T-helper 2 cell treated with Interferon-gamma antibody and Interleukin-4, amounts not matched to agents 5 μg/mL and 100 μg/mL, for 36 hours (primary cell): ENCODE measurements around the gene CRLF1.
"Not testable (repeated sequence)": the region's sequence is repeated elsewhere in the genome, so short reads cannot be mapped to it uniquely, and the experiment has no call there.

ENCODE experiments used
- DNase-seq: peaks from one replicate; pipeline ENCODE4 v3.0.0; 2021; ENCODE audit warnings: low spot score
- H3K27ac Mint-ChIP-seq: one replicate; pipeline ENCODE4 v1.8.0; 2021; ENCODE audit warnings: mild to moderate bottlenecking, mixed read lengths
- H3K27me3 Mint-ChIP-seq: one replicate; pipeline ENCODE4 v1.8.0; 2021; ENCODE audit warnings: low read depth, mixed read lengths
- H3K36me3 Mint-ChIP-seq: one replicate; pipeline ENCODE4 v1.8.0; 2021; ENCODE audit warnings: low read depth, mixed read lengths
- H3K4me1 Mint-ChIP-seq: one replicate; pipeline ENCODE4 v1.8.0; 2021; ENCODE audit warnings: low read depth, mixed read lengths
- H3K4me3 Mint-ChIP-seq: one replicate; pipeline ENCODE4 v1.8.0; 2022; ENCODE audit warnings: mild to moderate bottlenecking, moderate library complexity, mixed read lengths
- H3K9me3 Mint-ChIP-seq: one replicate; pipeline ENCODE4 v1.8.0; 2021; ENCODE audit warnings: mixed read lengths

The CRLF1 gene

GRCh38 chr19:18608102-18608804 is 1.7 kb upstream of the CRLF1 start:
- no peak overlapping the region for H3K4me3 Mint-ChIP-seq

GRCh38 chr19:18607226-18608101 is 865 bp upstream of the CRLF1 start:
- DNase-seq = no peak
- Mint-ChIP-seq H3K36me3 (no peaks in the 10 kb centered on the region), H3K27ac (no peak overlapping the region), H3K27me3 (peaks cover 76% of the 10 kb centered on the region), H3K4me1 (peaks cover 4% of the 10 kb centered on the region), H3K4me3 (no peak overlapping the region), H3K9me3 (no peaks in the 10 kb centered on the region)

More at GRCh38 chr19:18608102-18608804, 1.7 kb upstream of the CRLF1 start:
- DNase-seq = no peak
- Mint-ChIP-seq H3K27ac (no peak overlapping the region), H3K9me3 (no peaks in the 10 kb centered on the region), H3K27me3 (peaks cover 72% of the 10 kb centered on the region), H3K36me3 (no peaks in the 10 kb centered on the region), H3K4me1 (peaks cover 5% of the 10 kb centered on the region)

GRCh38 chr19:18605546-18606280 is 886 bp downstream of the CRLF1 start:
- no peaks in the 10 kb centered on the region for H3K4me1 Mint-ChIP-seq
- H3K9me3 Mint-ChIP-seq = no peaks in the 10 kb centered on the region
- no peak overlapping the region for H3K4me3 Mint-ChIP-seq
- no peak for DNase-seq
- no peak overlapping the region for H3K27ac Mint-ChIP-seq
- no peaks in the 10 kb centered on the region for H3K36me3 Mint-ChIP-seq
- peaks cover 67% of the 10 kb centered on the region for H3K27me3 Mint-ChIP-seq

- Mint-ChIP-seq H3K4me1 (no peaks in the 10 kb centered on the region), H3K27ac (no peak overlapping the region), H3K27me3 (peaks cover 63% of the 10 kb centered on the region), H3K36me3 (no peaks in the 10 kb centered on the region), H3K4me3 (no peak overlapping the region), H3K9me3 (no peaks in the 10 kb centered on the region)
- DNase-seq = no peak
These were observed 1.4 kb downstream of the CRLF1 start for GRCh38 chr19:18605196-18605545.

- no peak overlapping the region for H3K4me3 Mint-ChIP-seq
These were observed 1.8 kb downstream of the CRLF1 start for GRCh38 chr19:18604820-18605159.

GRCh38 chr19:18603958-18604819 is 2.4 kb downstream of the CRLF1 start:
- Mint-ChIP-seq H3K36me3 (no peaks in the 10 kb centered on the region), H3K9me3 (no peaks in the 10 kb centered on the region), H3K27ac (no peak overlapping the region), H3K4me1 (no peaks in the 10 kb centered on the region), H3K4me3 (no peak overlapping the region), H3K27me3 (peaks cover 53% of the 10 kb centered on the region)
- no peak for DNase-seq

More at GRCh38 chr19:18604820-18605159, 1.8 kb downstream of the CRLF1 start:
- Mint-ChIP-seq H3K27ac (no peak overlapping the region), H3K36me3 (no peaks in the 10 kb centered on the region), H3K4me1 (no peaks in the 10 kb centered on the region), H3K27me3 (peaks cover 59% of the 10 kb centered on the region), H3K9me3 (no peaks in the 10 kb centered on the region)
- DNase-seq = no peak

GRCh38 chr19:18603255-18603957 is 3.2 kb downstream of the CRLF1 start:
- H3K27me3 Mint-ChIP-seq = peaks cover 45% of the 10 kb centered on the region
- H3K36me3 Mint-ChIP-seq = no peaks in the 10 kb centered on the region
- DNase-seq = no peak
- no peaks in the 10 kb centered on the region for H3K9me3 Mint-ChIP-seq
- H3K4me3 Mint-ChIP-seq = no peak overlapping the region
- H3K27ac Mint-ChIP-seq = no peak overlapping the region
- no peaks in the 10 kb centered on the region for H3K4me1 Mint-ChIP-seq

GRCh38 chr19:18601875-18602274 is 4.7 kb downstream of the CRLF1 start:
- H3K36me3 Mint-ChIP-seq = no peaks in the 10 kb centered on the region
- DNase-seq = no peak
- H3K27me3 Mint-ChIP-seq = peaks cover 33% of the 10 kb centered on the region
- H3K4me1 Mint-ChIP-seq = no peaks in the 10 kb centered on the region
- no peak overlapping the region for H3K27ac Mint-ChIP-seq
- H3K9me3 Mint-ChIP-seq = no peaks in the 10 kb centered on the region
- H3K4me3 Mint-ChIP-seq = no peak overlapping the region

- not testable (repeated sequence) for H3K36me3 Mint-ChIP-seq, H3K4me1 Mint-ChIP-seq, DNase-seq, H3K9me3 Mint-ChIP-seq, H3K27ac Mint-ChIP-seq, H3K4me3 Mint-ChIP-seq
- peaks cover 39% of the 10 kb centered on the region for H3K27me3 Mint-ChIP-seq
These were observed 5.8 kb downstream of the CRLF1 start for GRCh38 chr19:18600692-18601397.

GRCh38 chr19:18599485-18599884 is 7.1 kb downstream of the CRLF1 start:
- H3K4me3 Mint-ChIP-seq = no peak overlapping the region
- peaks cover 5% of the 10 kb centered on the region for H3K4me1 Mint-ChIP-seq
- no peaks in the 10 kb centered on the region for H3K9me3 Mint-ChIP-seq
- H3K27me3 Mint-ChIP-seq = peaks cover 35% of the 10 kb centered on the region
- no peak overlapping the region for H3K27ac Mint-ChIP-seq
- no peaks in the 10 kb centered on the region for H3K36me3 Mint-ChIP-seq
- DNase-seq = no peak

GRCh38 chr19:18597809-18598660 is 8.6 kb downstream of the CRLF1 start:
- no peaks in the 10 kb centered on the region for H3K9me3 Mint-ChIP-seq
- no peak for DNase-seq
- H3K27ac Mint-ChIP-seq = no peak overlapping the region
- no peak overlapping the region for H3K4me3 Mint-ChIP-seq
- peaks cover 7% of the 10 kb centered on the region for H3K4me1 Mint-ChIP-seq
- H3K27me3 Mint-ChIP-seq = peaks cover 26% of the 10 kb centered on the region
- H3K36me3 Mint-ChIP-seq = no peaks in the 10 kb centered on the region

- H3K9me3 Mint-ChIP-seq = no peaks in the 10 kb centered on the region
- no peak overlapping the region for H3K4me3 Mint-ChIP-seq
- no peak for DNase-seq
- H3K36me3 Mint-ChIP-seq = no peaks in the 10 kb centered on the region
- peaks cover 17% of the 10 kb centered on the region for H3K27me3 Mint-ChIP-seq
- H3K27ac Mint-ChIP-seq = no peak overlapping the region
- H3K4me1 Mint-ChIP-seq = peaks cover 7% of the 10 kb centered on the region
These were observed 9.8 kb downstream of the CRLF1 start for GRCh38 chr19:18596752-18597157.
